ENCODE measurements around the gene PCOLCE2. TPM values are rescaled to one million over a fixed set of nuclear protein-coding genes. Genes with fewer than 3 reads are reported as not detected.

The PCOLCE2 gene
- total RNA-seq, 3 donors from 2014 or later (not counting 1 experiment from before 2014, with no cell fraction given) = not detected

- no peak overlapping the region for H3K4me3 Mint-ChIP-seq
- Histone ChIP-seq H3K27me3 (ENCODE audit: control insufficient read depth, insufficient read depth, low read length) (no peaks in the 10 kb centered on the region), H3K9me3 (ENCODE audit: control insufficient read depth, insufficient read depth, low read length) (no peaks in the 10 kb centered on the region), H3K27ac (ENCODE audit: low read length) (no peak overlapping the region), H3K4me3 (ENCODE audit: low read length) (no peak overlapping the region), H3K4me1 (ENCODE audit: control insufficient read depth, insufficient read depth, low read length) (no peaks in the 10 kb centered on the region), H3K36me3 (ENCODE audit: control insufficient read depth, insufficient read depth, low read length) (no peaks in the 10 kb centered on the region)
- intact Hi-C loops (cut with micrococcal nuclease) = no loop called here
- H3K4me1 Mint-ChIP-seq = no peaks in the 10 kb centered on the region
- peaks cover 4 to 18% of the 10 kb centered on the region in 2 donors for H3K27me3 Mint-ChIP-seq (ENCODE audit: low read depth in 2 of 2)
- TF ChIP-seq CTCF (IDR thresholded peaks at IDR 0.05) = no peak
- H3K27ac Mint-ChIP-seq = no peak overlapping the region
- H3K36me3 Mint-ChIP-seq = no peaks in the 10 kb centered on the region
- ATAC-seq = no peak
- no peak for DNase-seq
- no CpG with 5 or more reads among the region's 1 CpG for WGBS (ENCODE audit: insufficient coverage)
- H3K9me3 Mint-ChIP-seq = no peaks in the 10 kb centered on the region
These were observed 93.6 kb downstream of the PCOLCE2 start for GRCh38 chr3:142795332-142795731.

GRCh38 chr3:142794508-142794907 lies 94.4 kb downstream of the PCOLCE2 start:
- ATAC-seq = no peak
- WGBS (ENCODE audit: insufficient coverage) = 86% methylated on average over 1 of the region's 4 CpGs
- no peak overlapping the region for H3K27ac ChIP-seq (ENCODE audit: low read length)
- H3K4me3 ChIP-seq (ENCODE audit: low read length) = no peak overlapping the region
- H3K4me1 ChIP-seq (ENCODE audit: control insufficient read depth, insufficient read depth, low read length) = no peaks in the 10 kb centered on the region
- H3K36me3 ChIP-seq (ENCODE audit: control insufficient read depth, insufficient read depth, low read length) = no peaks in the 10 kb centered on the region
- no peak for TF ChIP-seq CTCF (IDR thresholded peaks at IDR 0.05)
- H3K4me1 Mint-ChIP-seq = no peaks in the 10 kb centered on the region
- H3K27me3 Mint-ChIP-seq (ENCODE audit: low read depth in 2 of 2) = peaks cover 10 to 22% of the 10 kb centered on the region in 2 donors
- no peak for DNase-seq
- no peak overlapping the region for H3K4me3 Mint-ChIP-seq
- no peaks in the 10 kb centered on the region for H3K9me3 Mint-ChIP-seq
- H3K9me3 ChIP-seq (ENCODE audit: control insufficient read depth, insufficient read depth, low read length) = no peaks in the 10 kb centered on the region
- H3K36me3 Mint-ChIP-seq = no peaks in the 10 kb centered on the region
- intact Hi-C loops (cut with micrococcal nuclease) = no loop called here
- H3K27me3 ChIP-seq (ENCODE audit: control insufficient read depth, insufficient read depth, low read length) = no peaks in the 10 kb centered on the region
- no peak overlapping the region for H3K27ac Mint-ChIP-seq

GRCh38 chr3:142787719-142788118 lies 101.2 kb downstream of the PCOLCE2 start:
- Histone ChIP-seq H3K4me1 (ENCODE audit: control insufficient read depth, insufficient read depth, low read length) (no peaks in the 10 kb centered on the region), H3K9me3 (ENCODE audit: control insufficient read depth, insufficient read depth, low read length) (no peaks in the 10 kb centered on the region), H3K4me3 (ENCODE audit: low read length) (no peak overlapping the region), H3K27me3 (ENCODE audit: control insufficient read depth, insufficient read depth, low read length) (no peaks in the 10 kb centered on the region), H3K27ac (ENCODE audit: low read length) (no peak overlapping the region), H3K36me3 (ENCODE audit: control insufficient read depth, insufficient read depth, low read length) (no peaks in the 10 kb centered on the region)
- WGBS (ENCODE audit: insufficient coverage) = 3% methylated on average over 1 of the region's 1 CpG
- Mint-ChIP-seq H3K9me3 (no peaks in the 10 kb centered on the region), H3K27me3 (ENCODE audit: low read depth in 2 of 2) (peaks cover 19 to 42% of the 10 kb centered on the region in 2 donors), H3K4me1 (no peaks in the 10 kb centered on the region), H3K27ac (no peak overlapping the region), H3K4me3 (no peak overlapping the region), H3K36me3 (no peaks in the 10 kb centered on the region)
- TF ChIP-seq CTCF (IDR thresholded peaks at IDR 0.05) = no peak
- DNase-seq (no peak), ATAC-seq (no peak)
- intact Hi-C loops (cut with micrococcal nuclease) = no loop called here

GRCh38 chr3:142785996-142786395 lies 102.9 kb downstream of the PCOLCE2 start:
- Mint-ChIP-seq H3K4me1 (no peaks in the 10 kb centered on the region), H3K4me3 (no peak overlapping the region), H3K9me3 (no peaks in the 10 kb centered on the region), H3K27me3 (ENCODE audit: low read depth in 2 of 2) (peaks cover 19 to 52% of the 10 kb centered on the region in 2 donors), H3K36me3 (no peaks in the 10 kb centered on the region), H3K27ac (no peak overlapping the region)
- Histone ChIP-seq H3K4me1 (ENCODE audit: control insufficient read depth, insufficient read depth, low read length) (no peaks in the 10 kb centered on the region), H3K9me3 (ENCODE audit: control insufficient read depth, insufficient read depth, low read length) (no peaks in the 10 kb centered on the region), H3K27ac (ENCODE audit: low read length) (no peak overlapping the region), H3K4me3 (ENCODE audit: low read length) (no peak overlapping the region), H3K27me3 (ENCODE audit: control insufficient read depth, insufficient read depth, low read length) (no peaks in the 10 kb centered on the region), H3K36me3 (ENCODE audit: control insufficient read depth, insufficient read depth, low read length) (no peaks in the 10 kb centered on the region)
- WGBS (ENCODE audit: insufficient coverage) = no CpG with 5 or more reads among the region's 4 CpGs
- no peak for DNase-seq
- no peak for TF ChIP-seq CTCF (IDR thresholded peaks at IDR 0.05)
- no peak for ATAC-seq
- intact Hi-C loops (cut with micrococcal nuclease) = no loop called here

Measured in natural killer cell (primary cell).